GM12874 (cell line): ENCODE measurements around the gene B3GALT5.

Experiments used
- TF ChIP-seq, protein P1 (sequence below): IDR thresholded peaks from 2 replicates; pipeline ENCODE4 v1.5.1; 2011; ENCODE audit warnings: low read depth, mild to moderate bottlenecking, control low read depth, low read length, moderate library complexity; ENCODE audit not compliant: insufficient read depth

Gene B3GALT5

DNA sequence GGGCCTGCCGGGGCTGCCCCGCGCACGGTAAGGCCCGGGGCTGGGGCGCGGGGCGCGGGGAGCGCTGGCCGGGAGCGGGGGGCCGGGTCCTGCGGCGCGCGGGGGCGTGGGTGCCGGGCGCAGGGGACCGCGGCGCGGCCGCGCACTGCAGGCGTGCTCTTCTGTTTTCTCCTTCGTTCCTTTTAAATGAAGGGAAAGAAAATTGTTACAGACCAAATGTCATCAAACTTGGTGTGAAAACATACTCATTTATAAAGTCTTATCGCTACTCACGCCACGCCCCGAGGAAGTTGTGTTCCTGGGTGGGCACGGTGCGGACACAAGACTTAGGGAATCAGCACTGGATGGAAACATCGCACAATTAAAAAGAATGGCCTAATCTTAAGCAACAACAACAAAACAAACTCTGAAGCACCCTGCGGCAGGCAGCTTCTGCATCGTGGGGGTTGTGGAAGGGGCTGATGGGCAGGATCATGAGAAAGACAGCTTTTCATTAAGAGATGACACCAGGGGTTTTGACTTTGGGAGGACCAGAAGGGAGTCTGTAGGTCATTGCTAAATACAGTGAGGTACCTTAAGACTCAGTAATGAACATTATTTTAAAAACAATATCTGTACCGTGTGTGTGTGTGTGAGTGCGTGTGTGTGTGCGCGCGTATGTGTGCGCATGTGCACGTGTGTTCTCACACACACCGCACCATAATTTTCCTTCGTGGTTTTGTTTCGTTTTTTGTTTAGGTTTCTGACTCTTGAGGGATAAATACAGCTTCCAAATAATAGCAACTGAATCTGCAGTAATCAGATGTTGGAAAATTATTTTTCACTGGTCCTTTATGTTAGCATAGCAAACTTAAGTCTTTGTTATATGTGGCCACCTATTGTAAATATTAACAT is 548 bp downstream of the B3GALT5 start:
- TF ChIP-seq, protein P1, sequence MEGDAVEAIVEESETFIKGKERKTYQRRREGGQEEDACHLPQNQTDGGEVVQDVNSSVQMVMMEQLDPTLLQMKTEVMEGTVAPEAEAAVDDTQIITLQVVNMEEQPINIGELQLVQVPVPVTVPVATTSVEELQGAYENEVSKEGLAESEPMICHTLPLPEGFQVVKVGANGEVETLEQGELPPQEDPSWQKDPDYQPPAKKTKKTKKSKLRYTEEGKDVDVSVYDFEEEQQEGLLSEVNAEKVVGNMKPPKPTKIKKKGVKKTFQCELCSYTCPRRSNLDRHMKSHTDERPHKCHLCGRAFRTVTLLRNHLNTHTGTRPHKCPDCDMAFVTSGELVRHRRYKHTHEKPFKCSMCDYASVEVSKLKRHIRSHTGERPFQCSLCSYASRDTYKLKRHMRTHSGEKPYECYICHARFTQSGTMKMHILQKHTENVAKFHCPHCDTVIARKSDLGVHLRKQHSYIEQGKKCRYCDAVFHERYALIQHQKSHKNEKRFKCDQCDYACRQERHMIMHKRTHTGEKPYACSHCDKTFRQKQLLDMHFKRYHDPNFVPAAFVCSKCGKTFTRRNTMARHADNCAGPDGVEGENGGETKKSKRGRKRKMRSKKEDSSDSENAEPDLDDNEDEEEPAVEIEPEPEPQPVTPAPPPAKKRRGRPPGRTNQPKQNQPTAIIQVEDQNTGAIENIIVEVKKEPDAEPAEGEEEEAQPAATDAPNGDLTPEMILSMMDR, result no peak

DNA sequence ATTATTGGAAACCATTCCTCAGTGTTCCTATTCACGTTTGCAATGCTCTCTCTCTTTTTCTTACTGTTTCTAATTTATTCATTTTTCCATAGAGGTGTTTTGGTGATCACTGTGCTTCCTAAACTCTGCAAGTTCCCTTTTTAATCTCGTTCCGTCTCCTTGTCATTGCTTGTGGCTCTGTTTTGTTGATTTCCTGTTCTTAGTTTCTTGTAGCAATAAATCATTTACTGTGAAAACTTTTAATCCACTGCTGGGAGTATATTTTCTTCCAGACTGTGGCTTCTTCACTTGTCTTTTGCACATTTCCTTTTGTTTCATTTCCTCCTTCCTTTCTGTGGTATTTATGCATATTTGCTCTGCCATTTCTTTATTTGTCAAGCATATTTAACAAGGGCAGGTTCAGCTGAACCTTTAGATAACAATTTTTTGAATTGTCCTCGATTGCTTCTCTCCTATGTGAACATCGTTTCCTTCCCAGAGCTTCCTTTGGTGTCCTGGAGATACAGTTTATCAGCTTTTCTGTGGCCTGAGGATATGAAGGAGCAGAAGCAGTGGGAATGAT is 3.6 kb downstream of the B3GALT5 start:
- TF ChIP-seq, protein P1, result no peak

DNA sequence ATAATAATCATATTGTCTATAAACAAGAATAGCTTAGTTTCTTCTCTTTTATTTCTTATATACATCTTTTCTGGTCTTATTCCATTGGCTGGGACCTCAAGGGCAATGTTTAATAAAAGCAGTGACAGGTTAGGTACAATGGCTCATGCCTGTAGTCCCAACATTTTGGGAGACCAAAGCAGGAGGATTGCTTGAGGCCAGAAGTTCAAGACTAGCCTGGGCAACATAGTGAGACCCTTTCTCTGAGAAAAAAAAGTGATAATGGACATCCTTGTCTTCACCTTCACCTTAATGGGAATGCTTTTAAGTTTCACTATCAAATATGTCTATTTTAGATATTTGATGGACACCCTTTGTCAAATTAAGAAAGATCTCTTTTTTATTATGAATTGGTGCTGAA is 8.1 kb downstream of the B3GALT5 start:
- TF ChIP-seq, protein P1, result no peak

DNA sequence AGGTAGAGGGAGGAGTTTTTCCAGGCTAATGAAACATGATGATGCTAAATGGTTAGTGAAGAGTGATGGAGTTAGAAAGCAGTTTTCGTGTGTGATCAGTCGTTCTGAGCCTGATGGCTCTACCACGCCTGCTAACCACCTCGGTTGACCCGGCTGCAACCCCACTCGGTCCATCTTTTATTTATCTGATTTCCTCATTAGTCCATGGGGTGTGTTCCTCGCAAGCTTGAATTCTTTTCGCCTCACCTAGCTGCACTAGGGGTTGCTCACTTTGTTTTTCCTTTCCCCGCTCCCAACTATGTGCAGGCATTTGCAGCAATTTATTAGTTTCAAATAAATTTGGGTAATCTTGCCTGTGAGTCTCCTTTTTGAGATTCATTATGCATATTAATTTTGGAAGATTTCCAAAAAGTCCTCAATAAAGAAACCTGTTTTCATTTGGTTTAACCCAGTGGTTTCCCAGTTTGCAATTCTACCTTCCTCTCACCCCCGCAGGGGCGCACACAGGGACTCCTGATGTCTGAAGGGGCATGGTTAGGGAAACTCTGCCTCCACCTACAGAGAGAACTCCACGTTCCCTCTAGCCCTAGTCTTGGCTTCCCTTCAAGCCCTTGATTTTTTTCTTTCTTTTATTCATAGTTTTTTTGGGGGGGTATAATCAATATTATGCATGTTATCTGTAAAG is 12.6 kb downstream of the B3GALT5 start:
- TF ChIP-seq, protein P1, result no peak

DNA sequence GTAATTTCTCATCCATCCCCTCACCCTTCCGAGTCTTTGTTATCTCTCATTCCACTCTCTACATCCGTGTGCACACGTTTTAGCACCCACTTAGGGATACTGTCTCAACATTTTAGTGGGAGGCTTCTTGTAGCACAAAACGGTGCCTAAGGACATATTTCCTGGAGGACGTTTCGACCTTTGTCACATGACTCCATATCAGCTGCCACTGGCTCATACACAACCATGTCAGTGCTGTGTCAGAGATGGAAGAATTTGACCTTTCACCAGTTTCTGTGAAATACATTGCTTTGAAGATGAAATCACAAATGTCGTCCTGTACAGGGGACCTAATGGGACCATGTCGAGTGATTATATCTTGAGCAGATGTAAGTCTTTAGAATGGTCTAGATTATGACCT is 15.6 kb downstream of the B3GALT5 start:
- TF ChIP-seq, protein P1, result no peak

DNA sequence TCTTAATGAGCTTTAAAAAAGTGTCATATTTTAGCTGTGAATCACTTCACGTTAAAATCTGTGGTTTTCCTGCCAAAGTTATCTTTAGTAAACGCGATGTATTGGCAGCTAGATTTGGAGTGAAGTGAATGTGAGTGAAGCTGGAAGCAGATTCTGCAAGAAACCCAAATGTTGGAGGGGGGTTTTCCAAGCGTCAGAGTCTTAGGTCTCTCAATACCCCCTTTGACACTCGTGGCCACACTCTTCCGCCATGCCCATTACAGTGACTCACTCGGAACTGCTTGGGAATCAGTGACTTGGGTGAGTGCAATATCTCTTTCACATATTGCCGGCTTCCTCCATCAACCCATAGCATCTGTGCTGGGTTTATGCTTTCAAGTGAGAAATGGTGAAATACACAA is 17.5 kb downstream of the B3GALT5 start:
- TF ChIP-seq, protein P1, result no peak

DNA sequence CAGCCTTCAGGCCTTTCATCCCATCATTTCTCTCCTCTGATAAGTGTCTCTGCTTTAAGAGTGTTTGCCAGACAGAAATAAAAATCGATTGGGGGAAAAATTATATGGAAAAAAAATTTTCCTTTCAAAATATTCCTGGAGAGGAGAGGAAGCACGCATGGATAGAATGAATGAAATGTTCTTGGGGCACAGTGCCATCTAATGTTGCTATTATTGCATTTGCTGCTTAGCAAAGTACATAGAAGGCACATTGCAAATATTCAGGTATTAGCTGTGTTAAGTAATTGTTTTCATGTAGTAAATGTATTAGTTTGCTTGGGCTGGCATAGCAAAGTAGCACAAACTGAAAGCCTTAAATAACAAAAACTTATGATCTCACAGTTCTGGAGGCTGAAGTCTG is 18.1 kb downstream of the B3GALT5 start:
- TF ChIP-seq, protein P1, result no peak
